ENCODE measurements around the gene NDE1. TPM values are rescaled to one million over a fixed set of nuclear protein-coding genes. Genes with fewer than 3 reads are reported as not detected.
"Not testable (repeated sequence)": the region's sequence is repeated elsewhere in the genome, so short reads cannot be mapped to it uniquely, and the experiment has no call there.

The NDE1 gene
- polyA plus RNA-seq, 1 donor, result 15.9 TPM

DNA sequence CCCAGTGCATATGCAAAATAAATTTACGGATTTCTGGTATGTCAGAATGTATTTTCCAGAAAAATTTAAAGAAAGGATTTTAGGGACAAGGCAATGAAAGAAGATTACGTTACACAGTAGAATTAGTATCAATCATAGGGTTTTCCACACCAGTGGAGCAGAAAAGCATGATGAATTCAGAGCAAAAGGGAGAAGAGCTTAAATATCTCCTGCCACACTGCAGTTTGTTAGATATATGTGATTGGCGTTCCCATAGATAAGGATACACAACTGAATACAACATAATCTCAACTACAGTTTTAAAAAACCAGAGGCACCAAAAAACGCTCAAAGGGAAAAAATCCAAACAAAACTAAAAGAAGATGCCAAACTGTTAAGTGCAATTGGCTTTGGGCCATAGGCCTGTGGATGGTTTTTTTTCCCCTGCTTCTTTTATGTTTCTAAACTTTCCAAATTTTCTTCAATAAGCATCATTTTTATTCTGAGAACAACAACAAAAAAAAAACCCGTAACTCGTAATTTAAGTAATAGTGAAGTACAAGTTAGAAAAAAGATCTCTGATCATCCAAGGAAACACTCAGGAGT is 29.3 kb upstream of the NDE1 start:
- no peak for DNase-seq (ENCODE audit: low read depth)

DNA sequence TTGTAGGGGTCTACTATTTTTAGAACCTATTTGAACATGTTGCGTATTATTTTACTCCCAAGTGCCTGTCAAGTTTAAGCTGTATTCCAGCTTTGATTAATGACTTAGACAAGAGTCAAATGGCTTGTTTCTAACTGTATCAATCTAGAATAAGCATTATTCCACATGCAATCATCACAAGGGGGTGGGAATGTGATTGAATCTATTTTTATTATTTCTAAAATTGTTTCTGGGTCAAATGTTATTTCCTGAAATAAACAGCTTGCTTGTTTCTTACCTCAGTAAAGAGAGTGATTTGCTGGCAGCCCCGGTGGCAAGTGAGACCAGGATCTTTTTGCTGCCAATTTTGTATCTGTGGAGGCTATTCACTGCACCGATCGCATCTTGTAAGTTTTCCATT is 28.6 kb upstream of the NDE1 start:
- DNase-seq (ENCODE audit: low read depth), result no peak

DNA sequence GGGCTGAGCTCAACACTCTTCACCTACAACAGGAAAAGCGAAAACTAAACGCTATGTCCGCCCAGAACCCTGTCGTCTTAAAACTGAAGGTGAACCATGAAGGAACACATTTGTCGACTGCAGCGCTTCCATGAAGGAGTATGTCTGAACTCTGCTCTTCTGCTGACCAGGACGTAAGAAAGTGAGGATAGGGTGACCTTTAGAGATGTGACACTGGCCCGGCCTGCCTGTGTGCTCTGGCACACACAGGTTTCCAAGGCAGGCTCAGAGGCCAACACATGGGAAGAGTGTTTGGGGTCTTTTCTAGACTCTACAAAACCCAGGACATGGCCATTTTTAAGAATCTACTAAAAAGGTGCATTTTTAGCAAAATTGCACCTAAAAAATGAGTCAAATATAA is 28.2 kb upstream of the NDE1 start:
- DNase-seq (ENCODE audit: low read depth), result no peak

DNA sequence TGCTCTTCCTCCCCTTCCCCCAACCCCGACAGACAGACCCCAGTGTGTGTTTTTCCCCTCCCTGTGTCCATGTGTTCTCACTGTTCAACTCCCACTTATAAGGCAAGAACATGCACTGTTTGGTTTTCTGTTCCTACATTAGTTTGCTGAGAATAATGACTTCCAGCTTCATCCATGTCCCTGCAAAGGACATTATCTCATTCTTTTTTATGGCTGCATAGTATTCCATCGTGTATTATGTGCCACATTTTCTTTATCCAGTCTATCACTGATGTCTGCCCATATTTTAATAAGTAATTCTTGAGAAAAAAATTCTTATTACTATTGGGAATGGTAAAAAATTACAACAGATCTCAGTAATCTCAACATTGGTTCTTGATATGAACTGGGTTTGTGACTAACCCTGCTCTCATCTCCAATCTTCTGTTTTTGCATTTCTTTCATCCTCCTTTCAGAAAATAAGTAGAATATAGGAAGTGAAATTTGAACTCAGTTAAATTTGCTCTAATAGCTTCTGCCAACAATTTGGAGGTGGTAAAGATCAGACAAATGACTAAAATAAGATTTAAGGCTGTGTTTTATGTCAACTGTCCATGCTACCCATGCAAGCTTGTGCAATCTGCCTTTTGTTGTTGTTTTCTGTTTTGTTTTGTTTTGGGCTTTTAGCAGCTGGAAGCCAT is 18.2 kb upstream of the NDE1 start:
- DNase-seq (ENCODE audit: low read depth), result no peak

DNA sequence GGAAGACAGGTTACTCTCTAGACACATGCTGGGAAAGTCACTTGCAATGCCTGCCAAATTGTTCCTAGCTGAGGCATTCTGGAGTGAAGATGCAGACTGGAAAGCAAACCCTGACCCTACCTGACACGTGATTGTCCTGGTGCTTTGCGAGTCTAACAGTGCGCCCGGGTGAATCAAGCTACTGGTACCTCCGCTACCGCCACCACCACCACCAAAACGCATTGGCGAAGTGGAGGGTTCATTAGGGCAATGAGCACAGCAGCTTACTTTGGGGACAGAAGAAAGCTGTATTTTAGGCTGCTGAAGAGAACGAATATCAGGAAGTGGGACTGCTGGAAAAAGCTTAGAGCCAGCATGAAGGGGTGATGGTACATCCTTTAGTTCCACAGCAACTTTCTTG is 14.1 kb upstream of the NDE1 start:
- no peak for DNase-seq (ENCODE audit: low read depth)

DNA sequence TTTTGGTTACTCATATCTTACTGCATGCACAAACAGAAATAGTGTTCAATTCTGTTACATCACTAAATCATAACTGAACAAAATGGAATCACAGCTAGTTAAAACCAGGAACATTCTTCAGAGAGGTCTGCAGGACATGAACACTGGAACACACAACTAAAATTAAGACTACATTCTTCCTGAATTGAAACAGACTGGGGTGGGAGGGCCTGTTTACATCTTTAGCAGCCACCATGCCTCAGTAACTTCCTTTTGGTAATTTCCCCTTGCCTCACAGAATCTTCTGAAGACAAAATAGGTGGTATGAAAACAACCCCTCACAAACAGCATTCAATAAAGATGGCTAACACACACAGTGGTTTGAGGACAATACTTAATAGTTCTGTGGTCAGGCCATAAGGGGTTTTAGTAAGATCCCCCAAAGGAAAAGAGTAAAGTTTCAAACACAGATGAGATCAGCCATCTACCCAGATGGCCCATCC is 13.6 kb upstream of the NDE1 start:
- no peak for DNase-seq (ENCODE audit: low read depth)

DNA sequence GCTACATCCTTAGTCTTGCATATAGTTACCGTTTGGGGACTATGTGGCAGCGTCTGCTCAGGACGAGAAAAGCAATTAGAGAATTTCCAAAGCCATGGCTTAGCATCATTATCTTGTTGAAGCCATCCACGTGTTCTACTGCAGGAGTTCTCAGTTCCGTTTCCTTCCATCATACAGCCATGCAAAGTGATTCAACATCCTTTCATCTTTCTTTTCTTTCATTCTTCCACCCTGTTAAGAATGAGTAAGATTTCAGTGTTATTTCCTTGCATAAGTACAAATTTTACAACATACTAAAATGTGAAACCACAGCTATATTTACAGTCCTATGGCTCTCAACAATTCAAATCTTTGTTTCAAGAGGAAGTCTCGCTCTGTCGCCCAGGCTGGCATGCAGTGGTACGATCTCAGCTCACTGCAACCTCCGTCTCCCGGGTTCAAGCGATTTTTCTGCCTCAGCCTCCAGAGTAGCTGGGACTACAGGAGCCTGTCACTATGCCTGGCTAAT is 10.9 kb upstream of the NDE1 start:
- DNase-seq (ENCODE audit: low read depth), result no peak

DNA sequence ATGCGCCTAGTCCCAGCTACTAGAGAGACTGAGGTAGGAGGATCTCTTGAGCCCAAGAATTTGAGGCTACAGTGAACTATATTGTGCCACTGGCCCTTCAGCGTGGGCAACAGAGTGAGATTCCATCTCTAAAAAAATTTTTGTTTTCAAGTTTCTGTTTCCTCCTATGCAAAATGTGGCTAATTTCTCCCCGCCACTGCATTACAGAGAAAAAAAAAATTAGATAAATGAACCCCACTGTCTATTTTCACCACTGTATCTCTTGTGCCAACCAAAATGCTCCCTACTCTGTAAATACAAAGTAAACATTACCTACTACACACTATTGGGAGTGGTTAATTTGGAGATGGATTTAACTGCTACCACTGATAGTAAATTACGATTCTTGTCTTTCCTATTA is 9.1 kb upstream of the NDE1 start:
- DNase-seq (ENCODE audit: low read depth), result no peak

DNA sequence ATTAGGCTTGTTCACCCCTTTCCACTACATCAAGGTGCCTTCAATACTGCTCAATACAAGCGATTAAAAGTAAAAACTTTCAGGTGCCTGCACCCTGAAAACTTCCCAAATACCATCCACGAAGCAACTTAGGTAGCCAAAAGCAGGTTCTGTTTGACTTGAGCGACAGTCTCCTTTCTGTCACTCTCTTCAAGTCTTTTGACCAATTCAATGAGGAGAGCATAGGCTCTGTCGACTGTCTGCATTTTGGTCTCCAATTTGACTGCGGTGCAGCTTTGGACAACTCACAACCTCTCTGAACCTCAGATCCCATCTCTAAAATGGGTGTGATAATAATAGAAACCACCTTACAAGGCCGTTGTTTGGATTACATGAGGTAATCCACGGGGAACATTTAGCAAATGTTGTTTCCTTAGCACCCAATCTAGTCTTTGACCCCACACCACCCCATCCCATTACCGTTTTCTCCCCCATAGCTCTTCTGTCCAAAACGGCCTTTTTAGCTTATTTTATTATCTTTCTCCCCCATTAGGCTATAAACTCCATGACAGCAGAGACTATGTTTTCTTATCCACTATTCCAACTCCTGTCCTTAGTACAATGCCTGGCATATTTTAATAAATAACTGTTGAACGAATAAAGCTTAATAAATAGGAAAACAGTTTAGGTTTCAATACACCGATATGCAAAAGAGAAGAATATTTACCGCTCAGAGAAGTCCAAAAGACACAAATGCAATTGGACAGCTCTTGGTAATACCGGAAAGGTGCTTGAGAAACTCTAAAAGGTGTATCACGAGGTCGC is 8.1 kb upstream of the NDE1 start:
- no peak for DNase-seq (ENCODE audit: low read depth)

DNA sequence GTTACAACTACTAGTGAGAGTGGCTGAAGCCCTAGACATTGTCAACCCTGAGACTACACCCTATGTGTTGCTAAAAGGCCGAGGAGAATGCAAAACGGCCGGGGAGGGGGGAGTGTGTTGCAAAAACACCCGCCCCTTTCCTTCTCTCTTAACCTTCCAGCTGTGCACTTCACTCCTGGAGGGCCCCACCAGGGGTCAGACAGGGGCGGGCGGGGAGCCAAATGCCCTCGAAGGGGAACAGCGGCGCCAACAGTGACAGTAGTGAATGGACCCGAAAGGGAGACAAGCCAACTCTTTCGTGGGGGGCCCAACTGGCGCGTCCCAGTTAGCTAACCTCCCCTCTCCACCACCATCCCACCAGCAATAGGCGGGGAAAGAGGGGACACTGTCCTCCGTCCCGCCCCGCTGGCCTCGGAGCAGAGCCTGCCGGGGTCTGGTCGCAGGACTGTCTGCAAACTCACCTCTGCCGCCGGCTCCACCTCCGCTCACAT is 7.4 kb upstream of the NDE1 start:
- no peak for DNase-seq (ENCODE audit: low read depth)

DNA sequence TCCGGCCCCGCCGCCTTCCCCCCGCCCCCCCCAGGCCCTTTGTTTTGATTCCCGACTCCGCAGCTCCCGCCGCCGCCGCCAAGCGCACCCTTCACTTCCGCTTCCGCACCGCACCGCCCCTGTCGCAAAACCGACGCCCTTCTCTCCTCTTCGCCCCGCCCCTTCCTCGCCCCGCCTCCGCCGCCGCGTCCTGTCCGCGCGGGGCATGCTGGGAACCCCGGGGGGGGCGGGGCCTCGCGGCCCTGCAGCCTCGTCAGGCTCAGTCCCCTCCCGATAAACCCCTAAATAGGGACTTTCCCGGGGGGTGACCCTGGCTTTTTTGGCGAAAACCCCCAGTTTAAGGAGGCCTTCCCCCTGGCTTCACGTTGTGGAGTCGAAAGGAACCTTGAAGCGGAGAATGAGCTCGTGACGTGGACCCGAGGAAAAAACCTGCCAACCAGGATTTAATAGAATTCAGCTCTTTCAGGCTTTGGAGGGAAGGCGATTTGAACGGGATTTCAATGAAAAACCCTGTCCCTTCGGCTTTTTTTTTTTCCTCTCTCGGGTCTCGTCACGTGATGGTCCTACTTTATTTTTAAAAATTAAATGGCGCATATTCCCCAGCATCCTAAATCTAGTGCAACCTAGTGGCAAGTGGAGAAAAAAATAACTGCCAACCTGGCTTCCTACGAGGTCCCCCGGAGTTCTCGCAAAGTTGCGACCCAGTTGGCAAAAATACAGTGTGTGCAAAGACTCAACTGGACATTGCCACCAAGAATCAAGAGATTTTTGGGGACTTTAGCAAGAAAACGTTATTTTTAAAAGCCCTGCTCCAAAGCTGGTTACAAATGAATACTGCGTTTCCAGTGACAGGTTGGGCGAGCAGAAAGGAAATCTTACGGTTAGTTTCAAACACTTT is 6.7 kb upstream of the NDE1 start, which contains the start of gene MARF1:
Gene MARF1 (minus strand): TSS at position 107 of the 898 bp plus-strand sequence. CDS start 3,921 bp downstream, outside the sequence.
- peak; percentile 70 for DNase-seq (ENCODE audit: low read depth)

DNA sequence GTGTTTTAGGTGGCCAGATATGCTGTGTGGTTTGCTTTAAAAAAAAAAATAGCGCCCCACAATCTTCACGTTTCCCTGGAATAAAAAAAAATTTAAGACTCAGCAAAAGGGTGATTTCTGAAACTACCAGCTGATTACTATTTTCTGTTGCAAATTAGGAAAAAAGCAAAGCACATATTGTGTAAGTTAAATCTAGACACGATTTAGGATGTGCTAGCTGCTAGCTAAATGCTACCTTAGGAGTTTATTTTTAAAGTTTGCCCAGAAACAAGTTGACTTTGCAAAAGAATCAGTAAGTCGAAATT is 6.1 kb upstream of the NDE1 start:
- no peak for DNase-seq (ENCODE audit: low read depth)

DNA sequence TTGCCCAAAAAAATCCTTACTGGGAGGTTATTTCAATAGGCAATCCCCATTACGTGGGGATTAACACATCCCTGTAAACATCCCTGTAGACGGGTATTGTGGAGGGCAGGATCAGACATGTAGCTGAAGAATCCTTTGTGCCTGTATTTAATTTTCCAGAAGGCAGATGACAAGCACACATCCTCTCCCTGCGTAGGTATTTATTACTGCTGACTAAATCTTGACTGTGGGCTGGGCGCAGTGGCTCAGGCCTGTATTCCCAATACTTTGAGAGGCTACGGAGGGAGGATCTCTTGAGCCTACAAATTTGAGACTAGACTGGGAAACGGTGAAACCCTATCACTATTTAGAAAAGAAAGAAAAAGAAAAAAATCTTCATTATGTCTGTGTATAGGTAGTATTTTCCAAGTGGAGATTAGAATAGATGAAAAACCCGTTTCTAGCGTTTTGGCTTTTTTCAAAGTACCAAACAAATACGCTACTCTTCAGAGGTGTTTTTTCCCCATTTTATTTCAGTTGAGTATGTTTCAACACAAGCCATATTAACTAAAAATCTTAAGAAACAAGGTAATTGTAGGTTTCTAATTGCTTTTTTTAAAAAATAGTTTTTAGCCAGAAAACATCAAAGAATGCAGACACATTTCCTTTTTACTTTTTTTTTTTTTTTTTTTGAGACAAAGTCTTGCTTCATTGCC is 5.6 kb upstream of the NDE1 start:
- no peak for DNase-seq (ENCODE audit: low read depth)

DNA sequence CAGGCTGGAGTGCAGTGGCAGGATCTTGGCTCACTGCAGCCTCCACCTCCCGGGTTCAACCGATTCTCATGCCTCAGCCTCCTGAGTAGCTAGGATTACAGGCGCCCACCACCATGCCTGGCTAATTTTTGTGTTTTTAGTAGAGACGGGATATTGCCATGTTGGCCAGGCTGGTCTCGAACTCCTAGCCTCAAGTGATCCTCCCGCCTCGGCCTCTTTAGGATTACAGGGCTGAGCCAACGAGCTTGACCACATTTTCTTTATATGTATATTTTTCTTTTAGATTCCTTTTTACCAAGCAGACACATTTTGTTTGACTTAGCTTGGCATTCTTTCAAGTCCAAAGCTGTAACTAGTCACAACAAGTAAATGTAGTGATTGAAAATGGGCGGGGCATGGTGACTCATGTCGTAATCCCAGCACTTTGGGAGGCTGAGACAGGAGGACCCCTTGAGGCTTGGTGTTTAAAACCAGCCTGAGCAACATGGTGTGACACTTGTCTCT is 5.0 kb upstream of the NDE1 start:
- not testable (repeated sequence) for DNase-seq (ENCODE audit: low read depth)

DNA sequence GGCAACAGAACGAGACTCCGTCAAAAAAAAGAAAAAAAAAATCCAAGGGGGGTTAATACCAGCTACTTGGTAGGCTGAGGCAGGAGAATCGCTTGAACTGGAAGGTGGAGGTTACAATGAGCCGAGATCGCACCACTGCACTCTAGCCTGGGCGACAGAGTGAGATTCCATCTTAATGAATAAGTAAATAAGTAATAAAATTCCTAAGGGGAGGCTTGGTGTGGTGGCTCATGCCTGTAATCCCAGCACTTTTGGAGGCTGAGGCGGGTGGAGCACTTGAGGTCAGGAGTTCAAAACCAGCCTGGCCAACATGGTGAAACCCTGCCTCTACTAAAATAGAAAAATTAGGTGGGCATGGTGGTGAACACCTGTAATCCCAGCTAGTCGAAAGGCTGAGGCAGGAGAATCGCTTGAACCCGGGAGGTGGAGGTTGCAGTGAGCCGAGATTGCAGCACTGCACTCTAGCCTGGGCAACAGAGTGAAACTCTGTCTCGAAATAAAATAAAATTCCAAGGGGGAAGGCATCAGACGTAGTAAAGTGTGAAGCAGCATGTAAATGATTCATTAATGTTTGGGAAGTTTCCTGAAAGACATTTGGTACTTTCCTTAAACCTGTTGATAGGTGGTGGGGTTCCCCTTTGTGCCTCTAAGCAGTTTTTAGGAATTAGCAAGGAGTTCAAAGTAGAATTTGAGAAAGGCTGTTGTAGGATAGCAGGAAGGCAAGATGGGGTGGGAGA is 3.3 kb upstream of the NDE1 start:
- DNase-seq (ENCODE audit: low read depth), result not testable (repeated sequence)

DNA sequence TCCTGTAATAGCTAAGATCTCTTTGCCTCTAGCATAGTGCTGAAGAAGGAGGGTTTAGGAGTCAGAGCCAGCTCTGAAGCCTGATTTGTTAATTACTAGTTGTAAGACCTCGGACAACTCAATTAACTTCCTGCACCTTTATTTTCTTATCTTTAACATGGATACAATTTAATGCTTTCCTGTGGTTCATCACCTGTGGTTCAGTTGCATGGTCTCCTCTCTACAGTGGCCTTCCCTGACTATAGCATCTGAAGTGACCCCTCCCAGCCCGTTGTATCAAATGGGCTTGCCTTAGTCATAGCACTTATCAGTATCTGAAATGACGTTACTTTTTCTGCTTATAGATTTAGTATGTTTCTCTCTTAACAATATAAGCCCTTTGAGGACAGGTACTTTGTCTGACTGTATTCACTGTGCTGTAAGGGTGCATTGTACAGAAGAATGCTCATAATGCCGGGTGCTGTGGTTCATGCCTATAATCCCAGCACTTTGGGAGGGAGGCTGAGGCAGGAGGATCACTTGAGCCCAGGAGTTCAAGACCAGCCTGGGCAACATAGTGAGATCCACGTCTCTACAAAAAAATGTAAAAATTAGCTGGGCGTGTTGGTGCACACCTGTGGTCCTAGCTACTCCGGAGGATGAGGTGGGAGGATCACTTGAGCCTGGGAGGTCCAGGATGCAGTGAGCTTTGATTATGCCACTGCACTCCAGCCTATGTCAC is 2.6 kb upstream of the NDE1 start:
- no peak for DNase-seq (ENCODE audit: low read depth)

DNA sequence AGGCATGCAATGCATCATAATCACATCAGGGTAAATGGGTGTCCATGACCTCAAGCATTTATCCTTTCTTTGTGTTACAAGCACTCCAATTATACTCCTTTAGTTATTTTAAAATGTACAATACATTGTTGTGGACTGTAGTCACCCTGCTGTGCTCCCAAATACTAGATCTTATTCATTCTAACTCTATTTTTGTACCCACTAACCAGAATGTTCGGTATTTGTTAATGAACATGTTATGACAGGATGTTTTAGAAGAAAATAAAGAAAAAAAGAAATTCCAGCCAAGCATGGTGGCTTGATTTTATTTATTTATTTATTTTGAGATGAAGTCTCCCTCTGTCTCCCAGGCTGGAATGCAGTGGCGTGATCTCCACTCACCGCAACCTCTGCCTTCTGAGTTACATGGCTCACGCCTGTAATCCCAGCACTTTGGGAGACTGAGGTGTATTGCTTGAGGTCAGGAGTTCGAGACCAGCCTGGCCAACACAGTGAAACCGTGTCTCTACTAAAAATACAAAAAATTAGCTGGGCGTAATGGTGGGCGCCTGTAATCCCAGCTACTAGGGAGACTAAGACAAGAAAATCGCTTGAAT is 1.8 kb upstream of the NDE1 start:
- no peak for DNase-seq (ENCODE audit: low read depth)

DNA sequence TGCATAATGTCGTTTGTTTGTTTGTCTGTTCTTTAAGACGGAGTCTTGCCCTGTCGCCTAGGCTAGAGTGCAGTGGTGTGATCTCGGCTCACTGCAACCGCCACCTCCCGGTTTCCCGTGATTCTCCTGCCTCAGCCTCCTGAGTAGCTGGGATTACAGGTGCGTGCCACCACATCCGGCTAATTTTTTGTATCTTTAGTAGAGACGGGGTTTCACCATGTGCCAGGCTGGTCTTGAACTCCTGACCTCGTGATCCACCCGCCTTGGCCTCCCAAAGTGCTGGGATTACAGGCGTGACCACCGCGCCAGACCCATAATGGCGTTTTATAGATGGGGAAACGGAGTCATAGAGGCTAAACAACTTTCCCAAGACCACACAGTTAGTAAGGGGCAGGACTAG is 734 bp upstream of the NDE1 start:
- not testable (repeated sequence) for DNase-seq (ENCODE audit: low read depth)

DNA sequence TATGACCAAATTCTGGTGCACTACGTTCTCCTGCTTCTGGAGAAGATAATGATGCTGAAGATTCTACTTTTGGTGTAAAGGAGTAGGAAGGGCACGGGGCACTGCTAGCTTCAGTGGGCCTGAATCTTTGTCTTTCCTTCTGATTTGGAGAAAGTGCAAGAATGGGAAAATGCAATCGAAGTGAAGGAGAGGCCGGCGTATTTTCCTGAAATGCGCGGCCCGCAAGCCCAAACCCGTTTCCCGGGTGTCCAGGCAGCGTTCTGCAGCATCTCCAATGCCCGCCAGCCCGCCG is 372 bp upstream of the NDE1 start:
- no peak for DNase-seq (ENCODE audit: low read depth)

All from forelimb muscle (tissue), 1 donor.